GM21381 (cell line): ENCODE data around the gene MMS19.
"Not testable (repeated sequence)": the region's sequence is repeated elsewhere in the genome, so short reads cannot be mapped to it uniquely, and the experiment has no call there.

Experiments used
- ATAC-seq: cut with Tn5 transposase; IDR thresholded peaks from one replicate; pipeline ENCODE4 v1.9.1; 2021; ENCODE audit warnings: mild to moderate bottlenecking, moderate library complexity; ENCODE audit not compliant: unreplicated experiment

The MMS19 gene

GRCh38 chr10:97498076-97498840, at the start of gene MMS19:
TSS of gene MMS19 (minus strand) at chr10:97498422. CDS start at chr10:97498384, 38 bp downstream.
- peak; percentile 93 for ATAC-seq

GRCh38 chr10:97547962-97548361, 49.7 kb upstream of the MMS19 start:
- ATAC-seq = no peak

DNA sequence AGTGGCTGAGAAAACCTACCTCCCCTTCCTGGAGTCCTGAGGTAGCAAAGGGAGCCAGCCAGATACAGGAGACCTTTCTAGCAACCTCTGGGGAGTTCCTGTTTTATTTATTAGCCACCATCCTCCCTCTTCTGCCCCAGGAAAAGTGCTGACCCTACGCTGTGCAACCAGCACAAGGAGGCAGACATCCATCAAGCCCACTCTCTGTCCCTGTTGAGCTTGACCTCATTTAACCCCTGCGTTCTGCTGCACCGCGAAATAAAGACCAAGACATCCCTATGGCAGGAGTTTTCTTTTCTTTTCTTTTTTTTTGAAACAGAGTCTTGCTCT, 49.0 kb upstream of the MMS19 start:
- no peak for ATAC-seq

GRCh38 chr10:97546456-97547270, 48.4 kb upstream of the MMS19 start:
- ATAC-seq = no peak

- no peak for ATAC-seq
Measured at GRCh38 chr10:97543025-97543546, 44.9 kb upstream of the MMS19 start.

GRCh38 chr10:97542169-97543024, 44.2 kb upstream of the MMS19 start:
- no peak for ATAC-seq

DNA sequence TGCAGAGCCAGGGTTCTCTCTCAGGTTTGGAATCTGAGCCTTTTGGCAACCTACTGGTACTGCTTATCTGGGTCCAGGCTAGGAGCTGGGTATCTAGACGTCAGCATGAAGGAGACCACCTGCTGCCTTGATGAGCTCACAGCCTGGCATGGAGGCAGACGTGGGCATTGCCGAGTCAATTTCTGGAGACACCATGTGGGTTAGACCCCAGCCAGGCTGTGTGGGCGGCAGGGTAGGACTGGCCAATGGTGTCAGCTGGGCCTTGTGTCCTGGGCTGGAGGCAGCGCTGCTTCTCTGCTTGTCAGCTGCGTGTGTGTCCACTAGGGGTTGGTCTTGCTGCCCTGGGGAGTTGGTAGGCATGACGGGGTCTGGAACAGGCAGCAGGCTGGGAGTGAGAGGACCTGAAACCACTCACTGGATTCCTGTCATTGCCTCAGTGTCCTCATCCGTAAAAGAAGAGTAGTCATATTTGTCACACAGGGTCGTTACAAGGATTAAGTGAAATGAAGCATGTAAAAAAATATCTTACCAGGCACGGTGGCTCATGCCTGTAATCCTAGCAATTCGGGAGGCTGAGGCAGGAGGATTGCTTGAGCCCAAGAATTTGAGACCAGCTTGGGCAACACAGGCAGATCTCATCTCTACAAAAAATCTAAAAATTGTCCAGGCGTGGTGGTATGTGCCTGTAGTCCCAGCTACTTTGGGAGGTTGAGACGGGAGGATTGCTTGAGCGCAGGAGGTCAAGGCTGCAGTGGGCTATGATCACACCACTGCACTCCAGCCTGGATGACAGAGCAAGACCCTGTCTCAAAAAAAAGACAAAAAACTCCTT, 42.7 kb upstream of the MMS19 start:
- ATAC-seq = no peak

GRCh38 chr10:97539523-97540200, 41.4 kb upstream of the MMS19 start:
- no peak for ATAC-seq

DNA sequence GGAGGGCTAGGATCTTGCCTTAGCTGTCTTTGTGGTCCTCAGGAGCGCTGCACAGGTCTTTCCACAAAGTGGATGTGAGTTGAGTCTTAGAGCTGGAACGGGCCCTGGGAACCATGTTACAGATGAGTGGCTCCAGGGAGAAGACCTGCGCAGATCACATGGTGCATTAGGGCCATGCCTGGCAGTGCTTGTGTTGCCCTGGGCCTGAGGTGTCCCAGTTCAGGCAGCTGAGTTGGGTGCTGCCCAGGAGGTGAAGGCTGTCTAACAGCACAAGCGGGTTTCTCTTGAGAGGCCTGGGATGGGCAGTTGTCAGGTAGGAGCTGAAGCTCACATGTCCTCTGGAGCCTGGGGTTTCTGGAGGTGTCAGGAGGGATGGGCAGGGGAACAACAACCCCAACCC, 40.6 kb upstream of the MMS19 start:
- ATAC-seq = no peak

GRCh38 chr10:97538411-97538810, 40.2 kb upstream of the MMS19 start:
- ATAC-seq = no peak

GRCh38 chr10:97537186-97537869, 39.1 kb upstream of the MMS19 start:
- no peak for ATAC-seq

- ATAC-seq = no peak
Measured at GRCh38 chr10:97534746-97535367, 36.6 kb upstream of the MMS19 start.

DNA sequence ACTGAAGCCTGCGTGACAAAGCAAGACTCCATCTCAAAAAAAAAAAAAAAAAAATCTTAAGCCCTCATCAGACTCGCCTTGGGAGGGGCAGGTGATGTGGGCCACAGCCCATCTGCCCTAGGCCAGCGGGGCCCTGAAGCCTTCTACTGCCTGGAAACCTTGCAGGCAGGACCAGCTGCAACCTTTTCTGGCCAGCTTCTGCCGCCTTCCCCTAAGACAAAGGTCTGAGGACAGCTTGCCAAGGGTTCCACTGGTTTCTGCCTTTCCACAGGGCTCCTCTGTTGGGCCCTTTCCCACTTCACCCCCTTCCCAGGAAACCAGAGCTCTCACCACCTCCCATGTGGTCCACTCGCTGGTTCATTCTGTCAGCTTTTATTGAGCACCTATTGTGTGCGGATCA, 35.7 kb upstream of the MMS19 start:
- ATAC-seq = no peak

DNA sequence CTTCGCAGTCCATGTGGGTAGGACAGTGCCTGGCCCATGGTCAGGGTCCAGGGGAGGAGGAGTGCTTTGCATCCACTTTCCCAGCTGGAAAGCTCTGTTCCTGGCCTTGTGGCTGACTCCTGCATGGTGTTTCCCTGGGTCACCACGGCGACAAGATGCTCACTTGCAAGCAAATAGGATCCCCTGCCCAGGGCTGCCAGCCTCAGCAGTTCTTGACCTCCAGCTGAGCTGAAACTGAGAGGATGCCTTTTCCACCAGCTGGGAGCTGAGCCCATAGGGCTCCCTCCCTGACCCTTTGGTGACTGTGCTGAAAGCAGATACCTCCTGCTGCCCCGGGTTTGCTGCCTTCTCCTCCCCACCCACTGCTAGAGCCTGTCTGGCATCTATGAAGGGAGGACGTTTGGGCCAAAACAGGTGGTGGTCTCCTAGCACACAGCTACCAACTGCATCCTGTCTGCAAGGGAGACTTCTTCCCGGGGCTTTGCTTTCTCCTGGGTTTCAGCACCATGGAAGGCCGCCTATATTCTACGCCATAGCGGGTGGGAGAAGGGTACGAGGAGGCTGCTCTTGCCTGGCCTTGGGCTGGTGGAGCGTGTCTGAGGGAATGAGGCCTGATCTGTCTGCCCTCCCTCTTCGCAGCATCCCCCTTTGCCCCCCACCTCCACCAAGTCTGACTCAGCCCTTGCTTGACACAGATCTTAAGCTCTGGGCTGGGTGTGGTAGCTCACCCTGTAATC, 34.9 kb upstream of the MMS19 start:
- no peak for ATAC-seq

- ATAC-seq = no peak
Measured at GRCh38 chr10:97531401-97531986, 33.3 kb upstream of the MMS19 start.

DNA sequence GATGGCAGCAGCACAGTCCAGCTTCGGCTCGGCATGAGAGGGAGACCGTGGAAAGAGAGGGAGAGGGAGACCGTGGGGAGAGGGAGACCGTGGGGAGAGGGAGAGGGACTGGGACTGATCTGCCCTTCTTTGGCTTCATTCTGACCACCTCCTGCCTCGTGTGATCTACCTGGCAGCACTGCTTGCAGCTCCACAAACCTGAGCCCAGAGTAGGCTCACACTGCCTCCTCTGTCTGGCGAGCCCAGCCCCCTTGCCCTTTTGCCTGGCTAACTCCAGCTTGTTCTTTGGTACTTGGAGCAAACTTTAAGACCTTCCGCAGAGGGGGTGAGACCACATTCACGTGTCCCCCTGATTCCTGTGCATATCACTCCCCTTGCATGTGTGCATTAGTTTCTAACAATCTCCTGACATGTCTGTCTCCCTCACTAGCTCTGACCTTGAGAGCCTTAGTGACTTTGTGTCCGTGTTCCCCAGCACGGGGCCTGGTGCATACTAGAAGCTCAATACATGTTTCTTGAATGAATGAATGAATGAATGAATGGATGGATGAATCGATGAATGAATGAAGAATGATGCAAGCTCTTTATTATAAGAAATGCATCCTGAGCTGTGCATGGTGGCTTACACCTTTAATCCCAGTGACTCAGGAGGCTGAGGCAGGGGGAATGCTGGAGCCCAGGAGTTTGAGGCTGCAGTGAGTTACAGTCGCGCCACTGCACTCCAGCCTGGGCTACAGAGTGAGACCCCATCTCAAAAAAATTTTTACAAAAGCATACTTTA, 31.7 kb upstream of the MMS19 start:
- no peak for ATAC-seq

- not testable (repeated sequence) for ATAC-seq
Measured at GRCh38 chr10:97528876-97529275, 30.7 kb upstream of the MMS19 start.
